Measurements from ENCODE around the gene PLCD4.

Gene PLCD4

DNA sequence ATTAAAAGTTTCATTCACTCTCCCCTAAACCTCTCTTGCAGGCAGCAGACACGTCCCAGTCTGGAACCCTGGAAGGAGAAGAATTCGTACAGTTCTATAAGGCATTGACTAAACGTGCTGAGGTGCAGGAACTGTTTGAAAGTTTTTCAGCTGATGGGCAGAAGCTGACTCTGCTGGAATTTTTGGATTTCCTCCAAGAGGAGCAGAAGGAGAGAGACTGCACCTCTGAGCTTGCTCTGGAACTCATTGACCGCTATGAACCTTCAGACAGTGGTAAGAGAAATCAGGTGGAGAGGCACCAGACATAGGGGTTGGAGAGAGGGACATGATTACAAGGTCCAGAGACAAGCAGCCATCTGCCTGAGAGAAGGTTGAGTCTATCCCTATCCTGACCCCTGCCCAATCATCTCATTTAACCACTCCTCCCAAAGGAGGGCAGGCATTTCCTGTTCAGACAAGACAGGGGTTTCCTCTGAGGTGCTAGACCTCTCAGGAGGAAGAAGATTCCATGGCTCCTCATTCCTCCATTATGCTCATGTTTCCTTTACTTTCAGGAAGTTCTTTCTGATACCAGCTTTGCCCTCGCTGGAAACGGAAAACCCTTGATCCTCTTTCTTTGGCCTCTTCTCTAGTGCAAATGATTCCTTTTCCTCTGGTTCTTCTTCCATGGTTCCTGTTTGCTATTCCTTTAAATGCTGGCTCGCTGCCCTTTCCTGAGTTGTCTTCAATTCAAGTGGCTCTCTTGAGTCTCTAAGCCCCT lies 15.1 kb downstream of the PLCD4 start:
- DNase-seq: no peak

GRCh38 chr2:218623366-218623705 lies 15.6 kb downstream of the PLCD4 start:
- no peak for DNase-seq

GRCh38 chr2:218626369-218626768 lies 18.7 kb downstream of the PLCD4 start:
- no peak for DNase-seq

- no peak for DNase-seq
Measured at GRCh38 chr2:218627939-218628338, 20.2 kb downstream of the PLCD4 start.

GRCh38 chr2:218631837-218632236 lies 24.1 kb downstream of the PLCD4 start:
- DNase-seq: no peak

- no peak for DNase-seq
Measured at GRCh38 chr2:218635719-218636118, 28.0 kb downstream of the PLCD4 start.

DNA sequence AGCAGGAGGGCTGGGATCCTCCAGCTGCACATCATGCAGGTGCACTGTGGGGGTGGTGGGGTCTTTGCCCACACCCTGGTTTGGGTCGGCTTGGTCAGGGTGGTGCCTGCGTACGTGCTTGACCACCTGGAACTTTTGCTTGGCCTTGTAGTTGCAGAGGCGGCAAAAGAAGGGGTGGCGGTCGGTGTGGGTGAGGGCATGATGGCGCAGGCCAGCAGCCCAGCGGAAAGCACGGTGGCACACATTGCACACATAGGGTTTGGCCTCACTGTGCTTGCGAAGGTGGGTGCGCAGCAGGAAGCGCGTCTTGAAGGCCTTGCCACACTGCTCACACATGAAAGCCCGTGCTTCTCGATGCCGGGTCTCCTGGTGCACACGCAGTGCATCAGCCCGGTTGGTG lies 30.7 kb downstream of the PLCD4 start:
- DNase-seq: no peak

DNA sequence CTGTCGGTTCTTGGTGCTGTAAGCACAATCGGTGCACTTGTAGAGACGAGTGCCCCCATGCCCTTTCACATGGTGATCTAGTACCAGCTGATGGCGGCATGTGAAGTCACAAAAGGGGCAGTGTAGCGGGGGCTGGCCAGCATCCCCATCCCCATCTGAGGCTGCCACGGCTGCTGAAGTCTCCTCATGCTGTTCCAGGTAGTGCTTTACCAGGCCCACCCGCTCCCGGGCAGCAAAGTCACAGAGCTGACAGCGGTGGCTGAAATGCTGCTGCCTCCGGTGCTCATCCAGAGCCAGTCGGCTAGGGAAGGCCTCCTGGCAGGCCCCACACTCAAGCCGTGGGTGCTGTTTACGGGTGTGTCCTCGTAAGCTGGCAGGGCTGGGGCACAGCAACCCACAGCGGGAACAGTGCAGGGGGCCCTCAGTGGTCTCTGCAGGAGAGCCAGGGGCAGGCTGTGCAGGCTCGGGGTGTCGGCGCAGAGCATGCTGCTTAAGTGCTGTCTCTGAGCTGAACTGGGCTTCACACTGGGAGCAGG lies 34.5 kb downstream of the PLCD4 start:
- DNase-seq: no peak

GRCh38 chr2:218642786-218643185 lies 35.1 kb downstream of the PLCD4 start:
- no peak for DNase-seq

DNA sequence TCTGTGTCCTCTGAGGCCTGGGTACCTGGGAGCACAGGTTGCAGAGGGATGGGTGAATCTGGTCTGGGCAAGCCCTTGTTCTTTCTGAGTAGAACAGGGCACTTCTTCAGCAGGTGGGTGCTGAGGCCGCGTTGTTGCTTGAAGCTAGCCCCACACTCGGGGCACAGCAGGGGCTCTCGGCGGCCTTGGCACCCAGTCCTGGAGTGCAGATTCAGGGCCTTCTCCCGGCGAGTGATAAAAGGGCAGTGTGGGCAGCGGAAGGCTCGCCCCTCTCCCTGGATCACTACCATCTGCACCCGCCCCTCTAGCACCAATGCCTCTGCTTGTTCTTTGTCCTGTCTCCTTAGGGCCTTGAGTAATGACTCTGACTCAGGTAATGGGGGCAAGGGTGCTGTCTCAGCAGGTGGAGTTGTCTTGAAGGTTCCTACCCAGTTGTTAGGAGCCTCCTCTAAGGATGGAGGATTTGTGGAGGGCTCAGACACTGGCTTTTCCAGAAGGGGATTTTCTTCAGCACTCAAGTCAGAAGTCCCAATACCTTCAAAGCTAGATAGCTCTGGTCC lies 36.1 kb downstream of the PLCD4 start:
- DNase-seq: no peak

- DNase-seq: no peak
Measured at GRCh38 chr2:218644721-218645120, 37.0 kb downstream of the PLCD4 start.

- no peak for DNase-seq
Measured at GRCh38 chr2:218645126-218645525, 37.4 kb downstream of the PLCD4 start.

- peak; percentile 53 for DNase-seq
Measured at GRCh38 chr2:218648088-218648786, 40.5 kb downstream of the PLCD4 start.

DNA sequence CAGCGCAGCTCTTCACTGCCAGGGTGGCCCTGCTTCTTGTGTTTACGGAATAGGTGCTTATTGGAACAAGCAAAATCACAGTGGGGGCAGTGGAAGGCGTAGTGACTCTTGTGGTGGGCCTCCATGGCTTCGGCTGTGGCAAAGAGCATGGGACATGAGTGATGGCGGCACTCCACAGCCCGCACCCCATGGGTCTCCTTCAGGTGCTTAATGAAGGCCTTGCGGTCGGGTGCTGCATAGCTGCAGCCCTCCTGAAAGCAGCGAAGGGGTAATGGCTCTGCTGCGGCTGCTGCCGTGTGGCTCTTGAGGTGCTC lies 41.0 kb downstream of the PLCD4 start:
- DNase-seq: no peak

GRCh38 chr2:218655751-218656150 lies 48.1 kb downstream of the PLCD4 start:
- no peak for DNase-seq

DNA sequence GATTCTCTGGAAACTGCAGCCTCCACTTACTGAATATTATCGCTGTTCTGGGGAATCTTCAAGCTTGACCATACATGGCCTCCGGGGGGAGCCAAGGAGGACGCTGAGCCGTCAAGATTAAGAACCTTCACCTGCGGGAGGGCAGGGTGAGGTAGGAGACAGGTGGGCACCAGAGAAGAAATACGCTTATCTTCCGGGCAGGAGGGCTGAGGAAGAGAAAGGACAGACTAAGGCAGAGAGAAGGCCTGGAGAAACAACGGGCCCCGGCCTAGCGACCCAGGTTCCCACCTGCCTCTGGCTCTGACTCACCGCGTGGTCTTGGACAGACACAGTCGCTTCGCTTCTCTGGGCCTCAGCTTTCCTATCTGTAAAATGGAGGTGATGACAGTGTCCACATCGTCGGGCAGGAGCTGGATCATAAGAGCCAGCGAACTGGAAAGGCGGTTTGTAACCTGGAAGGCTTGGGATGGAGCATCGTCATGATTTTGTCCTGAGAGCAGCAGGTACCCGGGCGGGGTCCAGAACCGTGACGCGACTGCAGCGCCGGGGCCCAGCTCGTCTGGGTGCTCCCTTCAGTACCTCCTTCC lies 51.1 kb downstream of the PLCD4 start:
- peak; percentile 46 for DNase-seq

DNA sequence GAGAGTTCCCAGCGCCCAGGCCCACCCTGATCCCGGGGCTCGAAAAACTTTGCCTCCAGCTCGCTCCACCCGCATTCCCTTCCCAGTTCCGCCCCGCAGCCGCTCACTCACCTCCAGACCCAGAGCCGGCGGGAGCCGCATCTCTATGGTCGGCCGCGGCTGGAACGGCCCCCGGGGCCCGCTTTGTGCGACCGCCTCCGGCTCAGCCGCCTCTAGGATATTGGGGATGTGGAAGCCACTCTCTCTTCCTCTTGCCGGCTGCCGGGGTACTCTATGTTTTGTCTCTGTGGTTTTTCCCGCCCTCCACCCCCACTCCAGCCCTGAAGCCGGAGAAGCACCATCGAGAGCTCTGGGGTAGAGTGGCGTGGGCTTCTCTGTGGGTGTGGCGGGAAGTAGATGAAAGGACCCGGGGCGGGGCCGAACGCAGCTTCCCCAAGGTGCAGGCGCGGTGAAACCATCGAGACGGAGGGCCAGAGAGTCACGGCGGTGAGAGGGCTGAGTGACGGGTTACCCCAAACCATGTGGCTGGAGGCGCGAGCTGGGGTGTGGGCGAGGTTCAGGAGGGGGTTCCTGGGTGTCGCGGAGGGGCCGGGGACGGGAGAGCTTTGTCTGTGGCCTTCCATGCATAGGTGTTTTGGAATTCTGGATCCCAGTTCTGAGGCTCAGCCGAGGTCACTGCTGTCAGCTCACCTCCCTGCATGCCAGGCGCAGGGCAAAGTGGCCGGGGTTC lies 51.7 kb downstream of the PLCD4 start, which contains the start of the genes BCS1L and ZNF142:
BCS1L (plus strand) TSS at position 426 of the 730 bp plus-strand sequence. CDS start 1,305 bp downstream, outside the sequence.
ZNF142 (minus strand) TSS at position 366 of the 730 bp plus-strand sequence. CDS start 3,194 bp downstream, outside the sequence.
- peak; percentile 96 for DNase-seq

DNA sequence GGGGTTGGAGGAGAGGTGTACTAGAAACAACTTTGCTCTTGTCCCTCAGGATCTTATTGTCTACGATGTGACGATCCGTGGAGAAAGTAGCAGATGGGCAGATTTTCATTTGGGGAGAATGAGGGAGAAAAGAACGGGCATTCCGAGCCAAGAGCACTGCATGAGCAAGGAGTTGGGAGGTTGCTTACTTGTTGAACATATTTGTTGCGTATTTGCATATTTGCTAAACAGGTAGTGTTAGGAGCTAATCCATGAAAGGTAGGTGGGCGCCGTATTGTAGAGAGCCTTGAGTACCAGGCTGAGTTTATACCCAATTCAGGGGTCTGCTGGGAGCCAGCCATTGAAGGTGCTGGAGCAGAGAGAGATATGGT lies 52.3 kb downstream of the PLCD4 start:
- no peak for DNase-seq

DNA sequence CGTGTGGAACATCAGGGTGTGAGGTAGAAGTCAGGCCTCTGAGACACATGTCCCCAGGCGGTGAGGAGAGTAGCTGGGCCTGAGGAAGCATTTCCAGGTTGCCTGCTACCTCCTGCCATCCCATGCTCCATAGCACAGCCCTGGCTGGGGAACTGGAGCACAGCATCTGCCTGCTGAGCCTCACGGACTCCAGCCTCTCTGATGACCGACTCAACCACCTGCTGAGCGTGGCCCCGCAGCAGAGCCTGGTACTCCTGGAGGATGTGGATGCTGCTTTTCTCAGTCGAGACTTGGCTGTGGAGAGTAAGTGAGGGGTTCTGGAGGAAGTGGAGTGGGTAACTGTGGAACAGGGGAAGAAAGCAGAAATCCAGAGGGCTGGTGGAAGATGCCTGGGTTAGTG lies 54.7 kb downstream of the PLCD4 start:
- DNase-seq: no peak

DNA sequence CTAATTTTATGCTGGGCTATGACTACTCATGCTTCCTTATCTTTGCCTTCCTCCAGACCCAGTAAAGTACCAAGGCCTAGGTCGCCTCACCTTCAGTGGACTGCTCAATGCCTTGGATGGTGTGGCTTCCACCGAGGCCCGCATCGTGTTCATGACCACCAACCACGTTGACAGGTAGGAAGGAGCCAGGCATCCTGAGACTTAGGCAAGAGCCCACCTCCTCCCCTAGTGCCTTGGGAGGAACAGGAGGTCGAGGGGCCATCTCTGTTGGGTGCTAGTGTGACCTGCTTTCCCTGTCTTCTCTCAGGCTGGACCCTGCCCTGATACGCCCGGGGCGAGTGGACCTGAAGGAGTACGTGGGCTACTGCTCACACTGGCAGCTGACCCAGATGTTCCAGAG lies 55.1 kb downstream of the PLCD4 start:
- no peak for DNase-seq

DNA sequence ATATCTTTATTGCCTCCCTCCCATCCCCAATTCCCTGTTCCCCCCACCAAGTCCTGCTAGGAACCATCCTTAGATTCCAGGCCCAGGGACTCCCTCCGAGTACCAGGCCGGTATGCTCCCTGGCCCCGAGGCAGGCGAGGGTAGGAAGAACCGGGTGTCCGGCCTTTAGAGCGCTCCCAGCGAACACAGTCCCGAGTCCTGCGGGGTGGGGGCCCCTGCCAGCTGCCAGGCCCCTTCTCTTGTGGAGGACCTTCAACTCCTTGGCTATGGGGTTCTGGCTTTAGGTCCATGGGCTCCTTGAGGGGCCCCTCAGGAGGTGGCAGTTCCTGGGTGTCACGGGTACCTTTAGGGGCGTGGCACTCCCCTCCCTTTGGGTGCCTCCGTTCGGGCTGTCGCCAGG lies 56.2 kb downstream of the PLCD4 start:
- no peak for DNase-seq

GRCh38 chr2:218664653-218665052 lies 57.0 kb downstream of the PLCD4 start:
- DNase-seq: no peak

- DNase-seq: no peak
Measured at GRCh38 chr2:218671097-218671653, 63.5 kb downstream of the PLCD4 start.
